WTC11 (cell line): Measurements from ENCODE around the gene PPP1R16B.

Experiments
- CBFB ChIP-seq: sonication (generic); formaldehyde crosslinking; IDR thresholded peaks from 2 replicates; pipeline ENCODE4 v1.8.1; 2022; ENCODE audit warnings: mild to moderate bottlenecking, low read depth, missing genetic modification reagents
- CREB1 ChIP-seq: sonication (generic); formaldehyde crosslinking; IDR thresholded peaks from 2 replicates; pipeline ENCODE4 v1.8.0; 2023; ENCODE audit warnings: mild to moderate bottlenecking, missing genetic modification reagents
- ETV6 ChIP-seq: sonication (generic); formaldehyde crosslinking; IDR thresholded peaks from 2 replicates; pipeline ENCODE4 v1.8.1; 2022; ENCODE audit warnings: mild to moderate bottlenecking, missing genetic modification reagents
- JUN ChIP-seq: sonication (generic); formaldehyde crosslinking; IDR thresholded peaks from 2 replicates; pipeline ENCODE4 v1.8.0; 2023; ENCODE audit warnings: mild to moderate bottlenecking, missing genetic modification reagents
- MYBL2 ChIP-seq: sonication (generic); formaldehyde crosslinking; IDR thresholded peaks from 2 replicates; pipeline ENCODE4 v1.8.1; 2023; ENCODE audit warnings: mild to moderate bottlenecking, moderate library complexity, missing genetic modification reagents
- SMAD4 ChIP-seq: sonication (generic); formaldehyde crosslinking; IDR thresholded peaks from 2 replicates; pipeline ENCODE4 v1.8.0; 2022; ENCODE audit warnings: mild to moderate bottlenecking, missing genetic modification reagents
- TEAD4 ChIP-seq: sonication (generic); formaldehyde crosslinking; IDR thresholded peaks from 2 replicates; pipeline ENCODE4 v1.8.0; 2022; ENCODE audit warnings: mild to moderate bottlenecking, missing genetic modification reagents
- TP53 ChIP-seq: sonication (generic); formaldehyde crosslinking; IDR thresholded peaks from 2 replicates; pipeline ENCODE4 v1.8.1; 2023; ENCODE audit warnings: mild to moderate bottlenecking, missing genetic modification reagents
- ZBTB21 ChIP-seq: sonication (generic); formaldehyde crosslinking; IDR thresholded peaks from 2 replicates; pipeline ENCODE4 v1.8.1; 2023; ENCODE audit warnings: mild to moderate bottlenecking, missing genetic modification reagents, borderline replicate concordance
- TF ChIP-seq, protein P1 (sequence below): fragments of 200-600 bp; IDR thresholded peaks from 2 replicates; pipeline ENCODE4 v1.8.0; 2022; ENCODE audit warnings: antibody characterized with exemption
- TF ChIP-seq, protein P2 (sequence below): sonication (generic); formaldehyde crosslinking; IDR thresholded peaks from 2 replicates; pipeline ENCODE4 v1.8.1; 2022; ENCODE audit warnings: low read depth, mild to moderate bottlenecking, moderate library complexity, missing genetic modification reagents, borderline replicate concordance

DNA sequence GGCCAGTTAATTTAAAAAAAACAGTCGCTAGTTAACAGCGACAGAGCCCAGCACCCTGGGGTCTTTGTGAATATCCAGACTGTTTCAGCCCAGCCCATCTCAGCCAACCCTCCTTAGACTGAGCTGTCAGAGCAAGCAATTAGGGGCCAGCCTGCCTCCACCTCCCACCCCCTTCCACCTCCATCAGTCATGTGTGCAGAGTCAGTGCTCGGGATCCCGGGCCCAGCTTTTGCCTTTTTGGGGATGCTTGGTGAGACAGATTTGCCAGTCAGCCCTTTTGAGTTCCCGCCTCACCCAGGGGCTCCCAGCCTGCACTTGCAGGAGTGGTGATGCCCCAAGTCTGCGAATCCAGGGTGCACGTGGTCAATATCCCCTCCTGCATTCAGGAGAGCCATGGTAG, 114.2 kb downstream of the PPP1R16B start:
- no peak for TF ChIP-seq SMAD4 (CRISPR knock-in tag)
- TF ChIP-seq, protein P1, sequence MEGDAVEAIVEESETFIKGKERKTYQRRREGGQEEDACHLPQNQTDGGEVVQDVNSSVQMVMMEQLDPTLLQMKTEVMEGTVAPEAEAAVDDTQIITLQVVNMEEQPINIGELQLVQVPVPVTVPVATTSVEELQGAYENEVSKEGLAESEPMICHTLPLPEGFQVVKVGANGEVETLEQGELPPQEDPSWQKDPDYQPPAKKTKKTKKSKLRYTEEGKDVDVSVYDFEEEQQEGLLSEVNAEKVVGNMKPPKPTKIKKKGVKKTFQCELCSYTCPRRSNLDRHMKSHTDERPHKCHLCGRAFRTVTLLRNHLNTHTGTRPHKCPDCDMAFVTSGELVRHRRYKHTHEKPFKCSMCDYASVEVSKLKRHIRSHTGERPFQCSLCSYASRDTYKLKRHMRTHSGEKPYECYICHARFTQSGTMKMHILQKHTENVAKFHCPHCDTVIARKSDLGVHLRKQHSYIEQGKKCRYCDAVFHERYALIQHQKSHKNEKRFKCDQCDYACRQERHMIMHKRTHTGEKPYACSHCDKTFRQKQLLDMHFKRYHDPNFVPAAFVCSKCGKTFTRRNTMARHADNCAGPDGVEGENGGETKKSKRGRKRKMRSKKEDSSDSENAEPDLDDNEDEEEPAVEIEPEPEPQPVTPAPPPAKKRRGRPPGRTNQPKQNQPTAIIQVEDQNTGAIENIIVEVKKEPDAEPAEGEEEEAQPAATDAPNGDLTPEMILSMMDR: no peak
- no peak for TF ChIP-seq ZBTB21 (CRISPR knock-in tag)
- TF ChIP-seq MYBL2 (CRISPR knock-in tag): no peak
- no peak for TF ChIP-seq TEAD4 (CRISPR knock-in tag)
- no peak for TF ChIP-seq CBFB
- no peak for TF ChIP-seq ETV6 (CRISPR knock-in tag)
- no peak for TF ChIP-seq CREB1
- no peak for TF ChIP-seq TP53
- no peak for TF ChIP-seq JUN
- TF ChIP-seq, protein P2, sequence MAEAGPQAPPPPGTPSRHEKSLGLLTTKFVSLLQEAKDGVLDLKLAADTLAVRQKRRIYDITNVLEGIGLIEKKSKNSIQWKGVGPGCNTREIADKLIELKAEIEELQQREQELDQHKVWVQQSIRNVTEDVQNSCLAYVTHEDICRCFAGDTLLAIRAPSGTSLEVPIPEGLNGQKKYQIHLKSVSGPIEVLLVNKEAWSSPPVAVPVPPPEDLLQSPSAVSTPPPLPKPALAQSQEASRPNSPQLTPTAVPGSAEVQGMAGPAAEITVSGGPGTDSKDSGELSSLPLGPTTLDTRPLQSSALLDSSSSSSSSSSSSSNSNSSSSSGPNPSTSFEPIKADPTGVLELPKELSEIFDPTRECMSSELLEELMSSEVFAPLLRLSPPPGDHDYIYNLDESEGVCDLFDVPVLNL (CRISPR knock-in tag): no peak
